OCI-LY7 (cell line): ENCODE measurements around the gene GNAS-AS1.

Experiments used
- CTCF ChIP-seq: fragments of 200-600 bp; sonication (generic); conservative IDR thresholded peaks from 2 replicates; pipeline ENCODE4 v1.5.1; 2014; ENCODE audit warnings: mild to moderate bottlenecking, antibody characterized with exemption, low read length, moderate library complexity, mixed read lengths
- EZH2phosphoT487 ChIP-seq: fragments of 200-600 bp; sonication (generic); IDR thresholded peaks from 2 replicates; pipeline ENCODE4 v1.6.1; 2018; ENCODE audit warnings: low read depth, borderline replicate concordance, mild to moderate bottlenecking, mixed run types, antibody characterized with exemption, low read length, moderate library complexity, mixed read lengths

DNA sequence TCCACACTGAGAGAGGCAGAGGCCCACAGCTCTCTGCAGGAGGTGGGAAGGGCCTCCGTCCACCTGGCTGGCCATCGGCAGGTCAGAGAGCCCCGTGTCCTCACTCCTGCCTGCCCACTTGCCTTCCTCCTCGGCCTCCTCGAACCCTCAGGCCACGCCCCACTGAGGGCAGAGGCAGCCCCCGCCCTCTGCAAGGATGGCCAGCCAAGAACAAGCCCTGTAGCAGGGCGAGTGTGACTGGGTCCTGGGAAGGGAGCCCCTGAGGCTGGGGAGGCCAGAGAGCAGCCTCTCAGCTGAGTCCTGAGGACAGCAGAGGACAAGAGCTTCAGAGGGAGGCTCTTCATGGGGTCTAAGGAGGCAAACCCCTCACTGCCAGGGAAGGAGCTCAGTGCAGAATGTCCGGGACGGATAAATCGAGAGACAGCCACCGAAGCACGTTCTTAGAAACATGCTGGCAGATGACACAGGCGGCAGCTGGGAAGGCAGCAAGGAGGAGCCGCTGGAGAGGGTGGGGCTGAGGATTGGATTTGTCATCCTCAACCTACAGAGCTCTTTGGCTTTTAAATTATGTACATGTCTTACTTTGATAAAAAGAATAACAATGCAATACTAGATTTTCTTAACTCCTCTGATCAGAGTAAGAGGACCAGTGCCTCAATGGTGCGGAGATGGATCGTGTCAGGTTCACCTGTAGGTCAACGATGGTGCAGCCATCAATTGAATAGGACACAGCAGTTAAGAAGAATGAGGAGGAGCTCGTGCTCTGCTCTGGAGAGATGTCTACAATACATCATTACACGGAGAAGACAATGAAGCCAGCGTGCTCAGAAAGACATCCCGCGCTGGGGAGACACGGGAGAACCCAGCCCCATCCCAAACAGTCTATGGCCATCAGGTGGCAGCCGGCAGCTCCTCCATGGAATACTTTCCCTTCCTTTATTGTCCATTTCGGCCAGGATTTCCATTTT, 53.0 kb downstream of the GNAS-AS1 start:
- TF ChIP-seq CTCF (no peak), EZH2phosphoT487 (no peak)
